Activated naive CD4-positive, alpha-beta T cell treated with anti-CD3 and anti-CD28 coated beads for 36 hours (primary cell): ENCODE results near the gene CD96. TPM values are rescaled to one million over a fixed set of nuclear protein-coding genes. Genes with fewer than 3 reads are reported as not detected.

ENCODE experiments used
- total RNA-seq, 2 experiments: library from RNA; stranded (reverse); gene quantifications; one replicate each; pipeline ENCODE4 v1.2.3, GENCODE V29; 2021

Gene CD96
- total RNA-seq, 2 experiments from 2014 or later: 52.7 to 61.8 TPM

Other genes starting within 250 kb of the CD96 start
- gene ZBED2, start 53.1 kb downstream of the CD96 start, total RNA-seq: 100 to 1,000 TPM; 394 to 397 TPM
- gene PLCXD2, start 132.5 kb downstream of the CD96 start, total RNA-seq: 10 to 100 TPM; 12.5 to 12.6 TPM